22Rv1 (cell line): ENCODE data around the gene CALCOCO1.

Source experiments
- CTCF ChIP-seq: fragments of 450-650 bp; IDR thresholded peaks from 2 replicates; pipeline ENCODE4 v1.5.1; 2017; ENCODE audit warnings: mild to moderate bottlenecking
- ZFX ChIP-seq: fragments of 450-650 bp; IDR thresholded peaks from 2 replicates; pipeline ENCODE4 v1.6.1; 2017; ENCODE audit warnings: antibody characterized with exemption, borderline replicate concordance

- TF ChIP-seq CTCF (no peak), ZFX (no peak)
These were observed 10.0 kb upstream of the CALCOCO1 start for GRCh38 chr12:53737093-53737808.
